ENCODE results near the gene CACNA1I.
A peak's percentile ranks its signal among the peaks of the same experiment; 100 is the strongest.

- TF ChIP-seq, protein P1, sequence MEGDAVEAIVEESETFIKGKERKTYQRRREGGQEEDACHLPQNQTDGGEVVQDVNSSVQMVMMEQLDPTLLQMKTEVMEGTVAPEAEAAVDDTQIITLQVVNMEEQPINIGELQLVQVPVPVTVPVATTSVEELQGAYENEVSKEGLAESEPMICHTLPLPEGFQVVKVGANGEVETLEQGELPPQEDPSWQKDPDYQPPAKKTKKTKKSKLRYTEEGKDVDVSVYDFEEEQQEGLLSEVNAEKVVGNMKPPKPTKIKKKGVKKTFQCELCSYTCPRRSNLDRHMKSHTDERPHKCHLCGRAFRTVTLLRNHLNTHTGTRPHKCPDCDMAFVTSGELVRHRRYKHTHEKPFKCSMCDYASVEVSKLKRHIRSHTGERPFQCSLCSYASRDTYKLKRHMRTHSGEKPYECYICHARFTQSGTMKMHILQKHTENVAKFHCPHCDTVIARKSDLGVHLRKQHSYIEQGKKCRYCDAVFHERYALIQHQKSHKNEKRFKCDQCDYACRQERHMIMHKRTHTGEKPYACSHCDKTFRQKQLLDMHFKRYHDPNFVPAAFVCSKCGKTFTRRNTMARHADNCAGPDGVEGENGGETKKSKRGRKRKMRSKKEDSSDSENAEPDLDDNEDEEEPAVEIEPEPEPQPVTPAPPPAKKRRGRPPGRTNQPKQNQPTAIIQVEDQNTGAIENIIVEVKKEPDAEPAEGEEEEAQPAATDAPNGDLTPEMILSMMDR (IDR thresholded peaks at IDR 0.05): peak; percentile 86 to 99 (median 95)
- TF ChIP-seq POLR2A (IDR thresholded peaks at IDR 0.05) (peak; percentile 67), EP300 (IDR thresholded peaks at IDR 0.05) (no peak)
Observed at GRCh38 chr22:39528681-39529486, 41.7 kb upstream of the CACNA1I start.
